Right atrium auricular region (tissue), 2 donors: ENCODE data around the gene SLC35E3. TPM values are rescaled to one million over a fixed set of nuclear protein-coding genes. Genes with fewer than 3 reads are reported as not detected.

Experiments
- DNase-seq: peaks from one replicate; pipeline ENCODE4 v3.0.0-alpha.2; 2019; ENCODE audit warnings: low spot score
- H3K27ac ChIP-seq, 2 donors: fragments of 200-600 bp; sonication (generic); 1 replicate in 1 of 2; 2 replicates in 1 of 2; pipeline ENCODE4 v1.5.1; 2016 to 2019
- H3K27me3 ChIP-seq, 2 donors: fragments of 200-600 bp; sonication (generic); one replicate each; pipeline versions ENCODE4 v1.5.1 to v1.6.0; 2017 to 2019
- H3K36me3 ChIP-seq: fragments of 200-600 bp; sonication (generic); one replicate; pipeline ENCODE4 v1.5.1; 2016
- H3K4me1 ChIP-seq, 2 donors: fragments of 200-600 bp; sonication (generic); one replicate each; pipeline versions ENCODE4 v1.5.1 to v1.6.0; 2017 to 2019
- H3K4me3 ChIP-seq, 2 donors: fragments of 200-600 bp; sonication (generic); 1 replicate in 1 of 2; 2 replicates in 1 of 2; pipeline ENCODE4 v1.5.1; 2017 to 2019; ENCODE audit warnings: mild to moderate bottlenecking in 1 of 2, moderate library complexity in 1 of 2
- H3K9me3 ChIP-seq, 2 donors: fragments of 200-600 bp; sonication (generic); one replicate each; pipeline ENCODE4 v1.5.1; 2019
- total RNA-seq, 2 donors: library from RNA; depleted of rRNA; stranded (reverse); fragments of >200 nt; gene quantifications; one replicate each; pipeline ENCODE4 v1.1.0, GENCODE V29; 2016
- TF ChIP-seq, protein P1 (sequence below), 2 donors: fragments of 200-600 bp; sonication (generic); IDR thresholded peaks; one replicate each; pipeline ENCODE4 v1.5.1; 2019; ENCODE audit warnings: antibody characterized with exemption in 2 of 2

The SLC35E3 gene
- total RNA-seq, 2 donors from 2014 or later, result 2.3 to 3.1 TPM

- Histone ChIP-seq H3K36me3 (no peaks in the 10 kb centered on the region), H3K4me3 (no peak overlapping the region), H3K4me1 (peaks cover 0 to 6% of the 10 kb centered on the region in 2 donors), H3K9me3 (no peaks in the 10 kb centered on the region), H3K27ac (no peak overlapping the region), H3K27me3 (no peaks in the 10 kb centered on the region)
- TF ChIP-seq, protein P1, sequence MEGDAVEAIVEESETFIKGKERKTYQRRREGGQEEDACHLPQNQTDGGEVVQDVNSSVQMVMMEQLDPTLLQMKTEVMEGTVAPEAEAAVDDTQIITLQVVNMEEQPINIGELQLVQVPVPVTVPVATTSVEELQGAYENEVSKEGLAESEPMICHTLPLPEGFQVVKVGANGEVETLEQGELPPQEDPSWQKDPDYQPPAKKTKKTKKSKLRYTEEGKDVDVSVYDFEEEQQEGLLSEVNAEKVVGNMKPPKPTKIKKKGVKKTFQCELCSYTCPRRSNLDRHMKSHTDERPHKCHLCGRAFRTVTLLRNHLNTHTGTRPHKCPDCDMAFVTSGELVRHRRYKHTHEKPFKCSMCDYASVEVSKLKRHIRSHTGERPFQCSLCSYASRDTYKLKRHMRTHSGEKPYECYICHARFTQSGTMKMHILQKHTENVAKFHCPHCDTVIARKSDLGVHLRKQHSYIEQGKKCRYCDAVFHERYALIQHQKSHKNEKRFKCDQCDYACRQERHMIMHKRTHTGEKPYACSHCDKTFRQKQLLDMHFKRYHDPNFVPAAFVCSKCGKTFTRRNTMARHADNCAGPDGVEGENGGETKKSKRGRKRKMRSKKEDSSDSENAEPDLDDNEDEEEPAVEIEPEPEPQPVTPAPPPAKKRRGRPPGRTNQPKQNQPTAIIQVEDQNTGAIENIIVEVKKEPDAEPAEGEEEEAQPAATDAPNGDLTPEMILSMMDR (IDR thresholded peaks at IDR 0.05), result no peak
- DNase-seq, result no peak
Observed at GRCh38 chr12:68791897-68792481, 46.0 kb downstream of the SLC35E3 start.

GRCh38 chr12:68792952-68793351 lies 47.0 kb downstream of the SLC35E3 start:
- Histone ChIP-seq H3K27me3 (no peaks in the 10 kb centered on the region), H3K4me3 (no peak overlapping the region), H3K27ac (no peak overlapping the region), H3K36me3 (no peaks in the 10 kb centered on the region), H3K4me1 (peaks cover 0 to 3% of the 10 kb centered on the region in 2 donors), H3K9me3 (no peaks in the 10 kb centered on the region)
- TF ChIP-seq, protein P1 (IDR thresholded peaks at IDR 0.05), result no peak
- DNase-seq, result no peak

DNA sequence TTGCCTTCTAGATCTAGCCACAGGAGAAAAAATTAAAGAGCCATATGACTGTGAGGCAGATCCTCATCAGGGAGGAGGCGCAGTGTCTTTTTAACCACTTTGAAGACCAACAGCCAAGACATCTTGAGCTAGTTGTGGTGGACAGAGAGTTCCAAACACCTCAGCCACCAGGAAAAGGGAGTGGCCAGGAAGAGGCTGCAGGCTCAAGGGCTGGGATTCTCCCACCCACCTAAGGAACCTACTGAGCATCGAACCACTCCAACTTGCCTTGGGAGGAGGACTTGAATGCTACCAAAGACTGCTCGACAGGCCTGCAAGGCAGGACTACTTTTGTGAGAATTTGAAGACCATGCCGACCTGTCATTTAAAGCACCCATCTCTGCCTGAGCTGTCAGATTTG lies 47.5 kb downstream of the SLC35E3 start:
- H3K36me3 ChIP-seq, result no peaks in the 10 kb centered on the region
- H3K9me3 ChIP-seq, result no peaks in the 10 kb centered on the region
- H3K4me3 ChIP-seq, result no peak overlapping the region
- TF ChIP-seq, protein P1 (IDR thresholded peaks at IDR 0.05), result no peak
- no peaks in the 10 kb centered on the region for H3K27me3 ChIP-seq
- no peak for DNase-seq
- no peaks in the 10 kb centered on the region for H3K4me1 ChIP-seq
- no peak overlapping the region for H3K27ac ChIP-seq

GRCh38 chr12:68793975-68794652 lies 48.1 kb downstream of the SLC35E3 start:
- no peak for DNase-seq
- H3K4me1 ChIP-seq, result no peaks in the 10 kb centered on the region
- TF ChIP-seq, protein P1 (IDR thresholded peaks at IDR 0.05), result no peak
- H3K9me3 ChIP-seq, result no peaks in the 10 kb centered on the region
- H3K4me3 ChIP-seq, result no peak overlapping the region
- no peaks in the 10 kb centered on the region for H3K27me3 ChIP-seq
- no peak overlapping the region for H3K27ac ChIP-seq
- no peaks in the 10 kb centered on the region for H3K36me3 ChIP-seq

DNA sequence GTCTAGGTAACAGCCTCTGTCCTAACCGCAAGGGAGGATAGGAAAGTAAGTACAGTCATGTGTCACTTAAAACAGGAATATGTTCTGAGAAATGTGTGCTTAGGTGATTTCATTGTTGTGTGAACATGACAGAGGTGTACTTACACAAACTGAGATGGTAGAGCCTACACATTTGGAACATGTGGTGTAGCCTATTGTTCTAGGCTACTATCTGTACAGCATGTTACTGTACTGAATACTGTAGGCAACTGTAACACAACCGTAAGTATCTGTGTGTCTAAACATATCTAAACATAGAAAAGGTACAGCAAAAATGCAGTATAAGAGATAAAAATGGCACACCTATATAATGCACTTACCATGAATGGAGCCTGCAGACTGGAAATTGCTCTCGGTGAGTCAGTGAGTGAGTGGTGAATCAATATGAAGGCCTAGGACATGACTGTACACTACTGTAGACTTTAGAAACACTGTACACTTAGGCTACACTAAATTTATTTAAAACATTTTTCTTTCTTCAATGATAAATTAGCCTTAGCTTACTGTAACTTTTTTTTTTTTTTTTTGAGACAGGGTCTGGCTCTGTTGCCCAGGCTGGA lies 48.8 kb downstream of the SLC35E3 start:
- TF ChIP-seq, protein P1 (IDR thresholded peaks at IDR 0.05), result no peak

More for the DNA sequence above, 48.8 kb downstream of the SLC35E3 start:
- no peaks in the 10 kb centered on the region for H3K4me1 ChIP-seq
- no peak for DNase-seq
- H3K9me3 ChIP-seq, result no peaks in the 10 kb centered on the region
- H3K27ac ChIP-seq, result no peak overlapping the region
- no peak overlapping the region for H3K4me3 ChIP-seq
- no peaks in the 10 kb centered on the region for H3K36me3 ChIP-seq
- H3K27me3 ChIP-seq, result no peaks in the 10 kb centered on the region
